ENCODE results near the gene ADAM12.

Gene ADAM12

GRCh38 chr10:126233182-126234148 is 154.8 kb downstream of the ADAM12 start:
- DNase-seq: no peak

DNA sequence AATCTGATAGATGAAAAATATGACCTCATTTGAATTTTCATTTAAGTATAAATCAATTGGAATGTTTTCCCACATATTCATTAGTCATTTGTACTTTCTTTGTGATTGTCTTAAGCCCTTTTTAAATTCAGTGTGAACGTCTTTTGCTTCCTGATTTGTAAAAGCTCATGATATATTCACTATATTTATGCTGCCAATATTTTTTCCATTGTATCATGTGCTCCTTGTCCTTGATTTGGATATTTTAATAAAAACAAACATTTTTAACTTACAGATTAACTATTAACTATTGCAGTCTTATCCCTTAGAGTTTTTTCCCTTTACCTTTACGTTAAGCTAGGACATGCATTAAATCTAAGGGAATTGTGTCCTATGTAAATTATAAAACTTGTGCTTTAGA is 157.7 kb downstream of the ADAM12 start:
- DNase-seq: no peak

DNA sequence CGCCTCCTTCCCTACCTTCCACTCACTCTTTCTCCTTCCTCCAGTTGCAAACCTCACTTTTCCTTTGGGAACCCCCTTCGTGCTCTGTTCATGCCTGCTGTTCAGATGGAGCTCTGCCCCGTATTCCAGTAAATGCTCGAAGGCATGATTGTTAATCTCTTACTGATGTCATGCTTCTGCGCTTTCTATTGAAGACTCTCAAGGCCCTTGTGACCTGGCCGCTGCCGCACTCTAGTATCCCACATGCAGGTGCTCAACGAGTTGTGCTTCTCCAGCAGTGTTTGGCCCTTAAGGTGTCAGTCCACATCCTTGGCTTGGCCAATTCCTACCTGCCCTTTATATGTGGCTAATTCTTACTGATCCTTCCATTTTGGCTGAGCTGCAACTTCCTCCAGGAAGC is 158.6 kb downstream of the ADAM12 start:
- no peak for DNase-seq

DNA sequence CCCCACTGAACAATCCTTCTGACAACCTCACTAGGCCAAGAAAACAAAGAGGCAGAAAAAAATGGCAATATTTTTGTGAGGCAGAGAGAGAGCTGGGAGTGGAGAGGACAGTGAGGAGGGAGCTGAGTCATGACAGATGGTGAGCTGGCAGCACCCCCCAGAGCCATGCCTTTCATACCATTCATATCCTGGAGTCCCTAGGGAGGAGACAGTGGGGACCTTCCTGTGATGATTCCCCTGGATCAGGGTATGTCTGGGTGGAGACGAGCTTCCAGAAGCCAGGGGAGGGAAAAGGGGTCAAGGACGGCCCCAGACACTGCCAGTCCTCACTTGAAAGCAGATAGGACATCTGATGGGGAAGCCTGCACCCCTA is 160.5 kb downstream of the ADAM12 start:
- no peak for DNase-seq

GRCh38 chr10:126226988-126227761 is 161.1 kb downstream of the ADAM12 start:
- DNase-seq: no peak

DNA sequence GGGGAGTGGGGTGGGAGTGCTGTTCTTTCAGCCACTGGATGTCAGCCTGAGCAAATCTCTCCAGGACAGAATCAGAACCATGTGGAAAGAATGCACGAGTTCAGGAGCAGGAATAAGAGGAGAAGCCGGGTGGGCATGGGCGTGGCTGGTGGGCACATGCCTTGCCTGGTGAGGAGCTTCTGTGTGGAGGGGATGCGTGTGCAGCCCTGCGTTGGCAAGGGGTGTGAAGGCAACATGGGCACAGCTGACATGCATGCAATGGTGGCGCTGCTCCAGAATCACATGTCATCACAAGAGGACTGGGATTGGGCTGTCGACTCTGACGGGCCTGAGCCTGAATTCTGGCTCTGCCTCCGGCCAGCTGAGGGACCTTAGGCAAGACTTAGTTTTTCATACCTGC is 162.1 kb downstream of the ADAM12 start:
- no peak for DNase-seq

DNA sequence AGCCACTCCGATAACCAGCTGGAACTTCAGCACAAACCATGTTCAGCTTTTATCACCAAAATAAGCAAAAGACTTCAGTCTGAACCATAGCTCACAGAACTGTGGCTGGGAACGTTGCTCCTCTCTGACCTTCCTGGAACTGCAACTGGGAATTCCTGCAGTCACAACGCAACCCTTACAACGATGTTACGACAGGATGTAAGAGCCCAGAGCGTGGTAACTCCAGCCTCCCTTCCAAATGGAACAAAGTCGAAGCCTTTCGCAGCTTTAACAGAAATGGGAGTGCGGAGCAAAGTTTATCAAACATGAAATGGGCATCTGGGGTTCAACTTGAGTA is 162.6 kb downstream of the ADAM12 start:
- DNase-seq: no peak

- DNase-seq: no peak
Observed at GRCh38 chr10:126224967-126225671, 163.2 kb downstream of the ADAM12 start.

GRCh38 chr10:126223512-126224067 is 164.7 kb downstream of the ADAM12 start:
- no peak for DNase-seq

GRCh38 chr10:126222736-126223511 is 165.4 kb downstream of the ADAM12 start:
- no peak for DNase-seq

DNA sequence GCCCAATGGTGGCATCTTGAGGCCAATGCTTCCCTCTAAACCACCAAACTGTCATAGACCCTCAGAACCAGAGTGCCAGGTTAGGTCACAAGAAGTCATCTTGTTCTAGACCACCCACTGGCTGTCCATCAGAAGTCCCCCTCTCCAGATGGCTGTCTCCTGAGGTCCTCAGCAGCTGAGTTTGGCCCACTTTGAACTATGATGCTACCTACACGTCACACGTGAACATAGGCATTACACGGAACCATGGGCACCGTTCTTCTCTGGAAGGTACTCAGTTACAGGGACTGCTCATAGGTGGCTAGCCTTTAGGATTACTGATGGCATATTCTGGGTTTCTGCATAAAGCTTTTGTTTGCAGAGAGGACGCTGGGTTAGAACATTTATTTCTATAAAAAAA is 166.4 kb downstream of the ADAM12 start:
- DNase-seq: no peak

DNA sequence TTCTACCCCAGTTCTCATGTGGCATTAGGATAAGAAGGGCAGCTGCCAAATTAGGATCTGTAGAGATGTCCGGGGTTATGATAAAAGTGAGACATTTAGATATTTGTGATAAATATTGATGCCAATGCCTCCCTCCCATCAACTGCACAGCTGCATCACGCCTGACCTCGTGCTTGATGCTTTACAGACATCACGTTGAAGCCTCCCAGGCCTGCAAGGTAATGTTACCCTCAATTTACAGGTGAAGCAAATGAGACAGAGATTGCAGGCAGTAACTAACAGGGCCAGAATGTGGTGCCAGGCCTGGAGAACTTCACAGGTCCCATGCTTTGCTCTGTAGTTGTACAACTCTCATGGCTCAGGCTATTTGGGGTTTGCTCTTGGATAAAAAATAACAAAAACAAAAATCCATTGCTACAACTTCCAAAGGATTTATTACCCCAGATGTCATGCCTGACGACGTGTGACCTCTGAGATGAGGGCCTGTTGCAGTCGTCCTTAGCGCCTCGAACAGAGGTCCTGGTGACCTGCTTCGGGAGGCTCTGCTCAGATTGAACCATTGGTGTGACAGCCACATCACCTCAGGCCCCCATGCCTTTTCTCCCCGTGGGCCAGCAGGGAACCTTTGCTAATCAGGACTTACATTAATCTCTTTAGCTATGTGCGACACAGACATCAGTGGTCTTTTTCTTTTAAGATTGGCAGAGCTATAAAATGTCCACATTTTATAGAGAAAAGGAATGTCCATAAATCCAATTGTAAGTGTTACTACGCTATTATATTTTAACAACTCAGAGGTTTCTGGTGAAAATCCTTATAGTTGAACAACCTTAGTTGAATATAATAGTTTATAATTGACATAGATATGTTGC is 169.3 kb downstream of the ADAM12 start:
- DNase-seq: no peak

DNA sequence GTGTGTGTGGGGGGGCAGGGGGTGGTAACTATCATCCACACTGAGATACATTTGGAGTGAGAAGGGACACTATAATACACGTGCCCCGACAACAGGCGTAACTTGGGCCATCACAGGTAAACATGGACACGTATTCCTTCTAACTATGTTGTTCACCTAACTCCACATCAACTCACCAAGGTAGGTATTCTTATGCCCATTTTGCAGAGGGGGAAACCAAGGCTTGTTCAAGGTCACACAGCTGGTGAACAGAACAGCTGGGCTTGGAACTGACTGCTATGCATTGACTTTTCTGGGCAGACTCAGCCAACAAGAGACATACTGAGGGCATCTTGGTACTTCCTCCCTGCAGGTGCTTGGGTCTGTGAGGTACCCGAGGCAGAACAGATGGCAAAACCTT is 170.1 kb downstream of the ADAM12 start:
- DNase-seq: no peak

DNA sequence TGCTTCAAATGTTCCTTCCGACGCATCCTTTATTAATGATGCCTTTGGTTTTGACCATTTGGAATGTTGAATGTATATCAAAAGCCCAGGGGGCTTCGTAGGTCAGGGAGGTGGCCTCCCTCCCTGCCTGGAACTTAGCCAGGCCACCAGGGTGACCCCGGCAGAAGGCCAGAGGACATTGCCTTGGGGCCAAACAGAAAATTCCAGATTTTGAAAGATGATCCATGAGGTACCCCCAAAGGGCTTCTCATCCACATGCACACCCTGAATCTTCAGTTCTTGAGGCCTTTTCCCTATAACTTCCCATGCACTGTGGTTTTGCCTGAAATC is 171.7 kb downstream of the ADAM12 start:
- no peak for DNase-seq

- DNase-seq: no peak
Observed at GRCh38 chr10:126215746-126216631, 172.3 kb downstream of the ADAM12 start.

DNA sequence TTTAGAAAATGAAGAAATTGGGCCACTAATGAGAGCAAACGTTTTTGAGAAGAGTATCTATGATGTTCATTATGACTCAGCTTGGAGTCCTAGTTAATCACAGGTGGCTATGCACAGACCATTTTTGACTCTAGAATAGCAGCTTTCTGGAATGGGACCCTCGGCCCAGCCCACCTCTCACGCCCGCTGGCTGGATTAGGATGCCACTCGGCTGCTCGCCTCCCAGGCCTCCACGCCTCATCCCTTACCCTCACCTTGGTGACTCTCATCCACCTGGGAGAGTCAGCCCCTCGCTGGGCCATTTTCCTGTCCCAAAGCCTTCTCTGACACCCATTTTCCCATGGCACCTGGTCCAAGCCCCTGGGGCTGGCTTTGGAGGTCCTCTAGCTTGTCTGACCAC is 173.6 kb downstream of the ADAM12 start:
- DNase-seq: no peak

GRCh38 chr10:126214021-126214420 is 174.3 kb downstream of the ADAM12 start:
- no peak for DNase-seq

DNA sequence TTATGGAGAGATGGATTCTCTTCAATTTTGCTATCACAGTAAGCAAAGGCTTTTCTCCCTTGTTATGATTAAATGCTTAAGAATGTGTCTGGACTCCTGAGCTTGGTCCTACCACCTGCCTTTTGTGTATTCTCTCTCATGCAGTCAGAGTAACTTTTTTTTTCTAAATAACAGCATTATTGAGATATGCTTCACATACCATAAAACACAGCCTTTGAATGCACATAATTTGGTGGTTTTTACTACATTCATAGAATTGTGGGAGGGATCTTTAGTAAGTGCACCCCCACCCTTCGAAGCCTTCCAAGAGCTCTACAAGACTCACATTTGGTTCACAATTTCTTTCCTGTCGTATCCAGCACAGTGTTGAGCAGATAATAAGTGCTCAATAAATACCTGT is 175.5 kb downstream of the ADAM12 start:
- no peak for DNase-seq

DNA sequence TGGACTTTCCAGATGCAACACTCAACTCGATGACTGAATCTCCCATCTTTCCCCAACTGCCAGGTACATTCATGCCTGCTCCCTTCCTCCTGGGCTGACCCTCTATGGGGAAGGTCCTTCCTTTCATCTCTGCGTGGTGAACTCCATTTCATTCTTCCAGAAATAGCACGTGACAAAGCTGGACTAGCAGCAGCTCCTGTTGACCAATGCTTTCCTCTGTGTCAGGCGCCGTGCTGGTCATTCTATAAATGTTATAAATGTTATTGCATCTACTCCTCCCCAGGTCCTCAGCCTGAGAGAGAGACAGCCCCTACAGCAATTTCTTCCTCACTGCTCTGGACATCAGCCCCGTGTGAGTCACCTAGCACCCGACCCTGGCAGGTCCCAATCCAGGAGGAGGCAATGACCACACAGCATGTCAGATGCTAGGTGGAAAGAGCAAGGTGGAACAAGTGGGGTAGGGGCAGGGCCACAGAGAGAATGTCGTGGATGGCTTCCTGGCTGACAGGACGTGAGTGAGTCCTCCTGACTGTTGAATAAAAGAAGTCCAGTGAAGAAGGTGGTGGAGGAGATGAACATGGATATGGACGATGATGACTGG is 178.1 kb downstream of the ADAM12 start:
- DNase-seq: no peak

DNA sequence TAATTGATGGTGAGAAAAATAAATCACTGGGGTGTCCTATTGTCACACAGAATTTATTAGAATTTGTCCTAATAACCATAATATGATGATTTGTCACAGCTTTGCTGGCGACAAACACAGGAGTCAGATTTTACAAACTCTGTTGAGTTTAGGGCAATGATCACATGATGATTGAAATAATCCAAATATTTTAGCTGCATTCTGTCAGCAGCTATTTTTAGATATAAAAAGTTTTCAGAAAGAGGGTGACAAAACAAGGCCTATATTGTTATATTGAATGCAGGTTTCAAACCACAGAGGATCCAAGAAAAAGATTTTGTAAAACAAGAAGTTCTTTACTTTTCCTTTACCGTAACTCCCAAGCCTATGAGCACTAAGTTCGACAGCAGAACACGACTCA is 178.8 kb downstream of the ADAM12 start:
- no peak for DNase-seq

All from GOT3 (cell line).